Measurements from ENCODE around the gene PIK3R6.

The PIK3R6 gene, protein sequence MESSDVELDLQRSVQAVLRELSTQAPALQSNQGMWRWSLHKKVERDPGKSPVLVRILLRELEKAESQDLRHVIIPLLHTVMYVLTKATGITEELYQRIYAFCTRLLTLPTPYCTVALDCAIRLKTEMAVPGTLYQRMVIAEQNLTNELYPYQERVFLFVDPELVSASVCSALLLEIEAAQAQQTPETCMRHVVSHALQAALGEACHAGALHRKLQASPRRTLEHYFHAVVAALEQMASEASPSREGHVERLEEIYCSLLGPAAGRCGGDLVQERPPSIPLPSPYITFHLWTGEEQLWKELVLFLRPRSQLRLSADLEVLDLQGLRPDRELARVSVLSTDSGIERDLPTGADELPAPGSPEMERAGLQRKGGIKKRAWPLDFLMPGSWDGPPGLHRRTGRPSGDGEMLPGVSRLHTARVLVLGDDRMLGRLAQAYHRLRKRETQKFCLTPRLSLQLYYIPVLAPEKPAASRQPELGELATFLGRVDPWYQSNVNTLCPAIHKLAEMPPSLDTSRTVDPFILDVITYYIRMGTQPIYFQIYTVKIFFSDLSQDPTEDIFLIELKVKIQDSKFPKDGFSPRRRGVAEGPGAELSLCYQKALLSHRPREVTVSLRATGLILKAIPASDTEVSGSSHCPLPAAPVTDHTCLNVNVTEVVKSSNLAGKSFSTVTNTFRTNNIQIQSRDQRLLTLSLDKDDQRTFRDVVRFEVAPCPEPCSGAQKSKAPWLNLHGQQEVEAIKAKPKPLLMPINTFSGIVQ

DNA sequence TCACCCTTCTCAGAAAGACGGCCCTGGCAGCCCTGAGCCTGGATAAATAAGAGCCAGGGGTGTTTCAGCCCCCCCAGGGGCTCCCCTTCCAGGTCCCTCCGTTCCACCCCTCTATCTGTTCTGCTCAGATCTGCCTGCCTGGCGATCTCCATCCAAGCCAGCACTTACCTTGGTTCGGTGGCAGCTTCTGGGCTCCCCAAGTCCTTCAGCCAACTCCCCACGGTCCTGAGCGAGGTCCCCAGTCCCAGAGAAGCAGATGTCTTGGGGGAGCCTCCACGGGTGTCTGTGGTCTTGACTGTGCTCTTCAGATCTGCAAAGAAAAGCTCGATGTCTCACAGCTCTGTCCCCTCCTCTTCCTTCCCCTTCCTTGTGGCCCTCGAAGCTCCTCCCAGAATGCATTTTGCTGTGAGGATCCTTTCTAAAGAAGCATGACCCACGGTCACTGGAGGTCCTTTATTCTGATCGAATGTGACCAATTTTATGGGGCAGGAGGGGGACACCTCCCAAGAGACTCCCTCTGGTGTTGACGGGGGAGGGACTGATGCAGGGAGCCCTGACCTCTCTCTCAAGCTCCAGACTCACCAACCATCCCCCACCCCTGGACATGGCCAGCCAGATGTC is at the start of gene PIK3R6:
PIK3R6 (minus strand) TSS at position 314 of the 621 bp plus-strand sequence. CDS start 17,880 bp downstream, outside the sequence.
- DNase-seq (ENCODE audit: low read depth, low spot score) = no peak

DNA sequence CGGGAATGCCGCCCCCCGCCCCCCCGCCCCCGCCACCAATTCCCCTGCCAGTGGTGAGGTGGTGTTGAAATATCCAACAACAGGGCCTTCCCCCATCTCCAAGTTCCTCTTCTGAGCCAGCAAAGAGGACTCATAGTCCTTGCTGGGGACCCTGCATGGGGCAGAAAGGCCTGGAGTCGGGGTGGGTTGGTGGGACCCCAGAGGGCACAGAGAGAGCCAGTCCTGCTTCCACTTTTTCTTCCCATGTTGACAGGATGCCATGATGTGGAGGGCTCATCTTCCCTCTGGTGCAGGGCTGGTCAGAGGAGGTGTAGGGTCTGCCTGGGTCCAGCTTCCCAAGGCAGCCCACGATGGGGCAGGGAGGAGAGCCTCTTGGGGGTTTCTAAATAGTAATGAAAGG is 49.0 kb upstream of the PIK3R6 start:
- DNase-seq (ENCODE audit: low read depth, low spot score) = no peak

DNA sequence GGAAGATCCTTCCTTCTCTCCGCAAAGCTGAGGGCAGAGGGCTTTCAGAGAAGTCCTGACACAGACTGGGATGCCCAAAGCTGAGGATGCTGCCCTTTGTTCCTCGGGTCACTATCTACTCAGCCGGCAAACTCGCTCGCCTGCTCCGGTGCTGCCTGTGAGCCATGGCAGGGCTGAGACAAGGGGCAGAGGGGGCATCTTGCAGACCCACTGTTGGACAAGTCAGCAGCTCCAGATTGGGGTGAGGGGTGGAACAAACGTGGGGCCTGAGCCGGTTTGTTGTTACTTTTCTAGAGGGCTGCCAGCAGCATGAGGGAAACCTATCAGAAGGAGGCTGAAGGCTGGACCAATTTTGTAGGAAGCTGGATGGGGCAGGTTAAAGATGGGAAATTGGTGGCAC is 47.1 kb upstream of the PIK3R6 start:
- no peak for DNase-seq (ENCODE audit: low read depth, low spot score)

DNA sequence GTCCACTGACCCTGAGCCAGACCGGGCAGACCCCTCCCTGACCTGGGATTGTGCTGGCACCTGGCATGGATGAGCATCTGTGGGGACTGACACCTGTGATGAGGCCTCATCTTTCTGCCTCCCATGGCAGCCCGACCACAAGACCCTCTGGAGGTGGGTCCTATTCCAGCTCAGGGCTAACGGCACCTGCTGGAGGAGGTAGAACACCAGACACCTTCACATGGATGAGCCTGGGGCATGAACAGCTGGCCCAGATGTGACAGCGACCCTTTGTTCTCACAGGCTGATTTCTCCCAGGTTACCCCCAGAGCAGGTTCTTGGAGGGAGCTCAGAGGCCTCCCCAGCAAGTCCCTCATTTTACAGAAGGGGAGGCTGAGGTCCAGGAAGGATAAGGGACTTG is 46.4 kb upstream of the PIK3R6 start:
- DNase-seq (ENCODE audit: low read depth, low spot score) = no peak

DNA sequence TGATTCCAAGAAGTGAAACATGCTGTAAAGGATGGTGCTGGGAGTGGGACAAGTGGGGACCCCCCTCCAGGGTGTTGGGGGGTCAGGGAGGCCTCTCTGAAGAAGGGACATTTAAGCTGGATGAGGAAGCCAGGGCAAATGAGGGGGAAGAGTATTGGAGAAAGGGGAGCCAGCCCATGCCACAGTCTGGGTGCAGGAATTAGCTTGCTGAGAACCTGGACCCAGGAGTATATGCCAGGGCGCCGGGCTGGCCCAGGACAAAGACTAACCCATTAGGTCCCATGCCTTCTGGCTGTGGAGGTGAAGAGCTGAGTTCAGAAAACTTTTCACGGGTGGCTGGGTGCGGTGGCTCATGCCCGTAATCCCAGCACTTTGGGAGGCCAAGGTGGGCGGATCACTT is 45.6 kb upstream of the PIK3R6 start:
- DNase-seq (ENCODE audit: low read depth, low spot score) = no peak

DNA sequence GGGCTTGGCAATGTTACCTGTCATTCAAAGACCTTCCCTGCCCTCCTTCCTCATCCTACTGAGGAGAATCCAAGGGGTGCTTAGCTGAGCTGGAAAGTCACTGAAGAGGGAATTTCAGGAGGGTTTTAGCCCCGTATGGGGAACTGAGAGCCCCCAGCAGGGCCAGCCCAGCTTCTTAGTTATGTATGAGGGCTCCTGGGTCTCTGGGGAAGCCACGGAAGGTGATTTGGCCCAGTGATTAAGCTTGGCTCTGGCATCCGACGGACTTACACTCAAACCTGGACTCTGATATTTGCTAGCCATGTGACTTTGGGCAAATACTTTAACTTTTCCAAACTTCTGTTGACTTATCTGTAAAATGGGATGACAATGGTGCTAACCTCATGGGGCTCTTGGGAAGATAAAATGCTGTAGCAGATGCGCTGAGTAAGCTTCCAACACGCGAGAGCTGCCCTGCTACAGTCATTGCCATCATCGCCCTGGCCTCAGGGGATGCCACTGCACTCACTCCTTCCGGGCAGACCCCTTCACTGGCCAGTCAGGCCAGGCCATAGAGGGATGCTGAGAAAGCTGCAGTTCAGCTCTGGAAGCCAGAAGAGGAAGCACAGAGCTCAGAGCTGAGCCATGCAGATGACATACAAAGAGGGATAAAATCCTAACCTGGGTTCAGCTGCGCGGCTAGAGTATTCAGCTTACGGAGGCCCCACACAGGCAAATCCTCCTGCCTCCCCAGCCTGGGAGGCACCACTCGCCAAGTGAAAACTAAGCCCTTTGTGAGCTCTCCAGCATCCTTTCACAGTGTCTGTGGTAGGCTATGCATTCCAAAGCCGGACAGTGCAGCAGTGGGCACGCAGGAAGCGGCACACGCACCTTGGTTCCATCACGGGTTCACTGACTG is 44.9 kb upstream of the PIK3R6 start:
- DNase-seq (ENCODE audit: low read depth, low spot score) = no peak

DNA sequence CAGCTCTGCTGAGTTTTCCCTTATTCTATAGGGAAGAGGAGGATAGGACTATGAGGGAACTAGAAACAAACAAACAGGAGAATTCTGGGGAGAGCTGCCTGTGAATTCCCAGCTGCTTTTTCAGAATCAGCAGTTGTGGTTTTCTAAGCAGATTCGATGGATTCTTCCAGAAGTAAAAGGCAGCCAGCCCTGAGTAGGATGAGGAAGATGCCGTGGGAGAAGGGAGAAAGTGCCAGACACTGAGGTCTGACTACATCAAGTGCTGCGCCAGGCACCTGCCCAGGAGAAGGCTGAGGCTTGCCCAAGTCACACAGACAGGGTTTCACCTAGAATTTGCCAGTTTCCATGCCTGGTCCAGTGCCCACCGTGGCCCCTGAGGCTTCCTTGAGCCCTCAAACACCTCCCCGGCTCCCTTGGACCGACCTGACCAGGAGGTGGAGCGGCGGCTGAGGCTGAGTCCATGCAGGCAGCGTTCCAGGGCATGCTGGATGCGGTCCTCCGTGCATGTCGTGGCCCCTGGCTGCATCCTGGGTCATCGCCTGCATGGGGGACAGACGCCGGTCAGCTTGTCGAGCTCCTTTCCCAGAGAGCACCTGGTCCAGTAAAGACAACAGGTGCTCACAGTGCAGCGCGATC is 43.6 kb upstream of the PIK3R6 start:
- no peak for DNase-seq (ENCODE audit: low read depth, low spot score)

DNA sequence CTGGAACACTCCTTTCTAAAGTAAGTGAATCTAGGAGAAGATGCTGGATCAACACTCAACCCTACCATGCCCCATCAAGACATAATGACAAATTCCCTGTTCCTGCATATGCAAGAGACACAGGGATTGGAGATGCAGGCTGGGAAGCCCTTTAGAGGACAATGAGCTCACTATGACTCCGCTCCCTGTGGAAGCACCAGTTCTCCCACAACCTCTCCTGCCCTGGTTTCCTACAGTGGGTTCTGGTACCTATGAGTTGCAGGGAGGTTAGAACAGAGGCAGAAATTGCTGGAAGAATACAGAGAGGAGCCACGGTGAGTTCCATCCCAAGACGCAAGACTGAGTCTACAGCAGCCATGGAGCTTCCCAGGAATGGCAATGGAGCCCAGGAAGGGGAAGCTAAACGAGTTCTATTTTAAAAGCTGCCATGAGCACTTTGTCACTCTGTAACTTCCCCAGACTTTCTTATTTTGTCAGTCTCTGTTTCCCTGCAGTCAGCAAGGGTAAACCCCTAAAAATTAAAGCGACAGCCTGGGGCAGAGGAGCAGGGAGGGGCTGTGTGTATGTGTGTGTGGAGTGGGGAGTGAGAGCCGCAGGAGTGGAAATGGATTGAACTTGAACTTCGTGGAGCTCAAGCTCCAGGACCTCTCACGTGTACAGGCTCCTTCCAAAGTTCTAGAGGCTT is 42.3 kb upstream of the PIK3R6 start:
- DNase-seq (ENCODE audit: low read depth, low spot score) = no peak

DNA sequence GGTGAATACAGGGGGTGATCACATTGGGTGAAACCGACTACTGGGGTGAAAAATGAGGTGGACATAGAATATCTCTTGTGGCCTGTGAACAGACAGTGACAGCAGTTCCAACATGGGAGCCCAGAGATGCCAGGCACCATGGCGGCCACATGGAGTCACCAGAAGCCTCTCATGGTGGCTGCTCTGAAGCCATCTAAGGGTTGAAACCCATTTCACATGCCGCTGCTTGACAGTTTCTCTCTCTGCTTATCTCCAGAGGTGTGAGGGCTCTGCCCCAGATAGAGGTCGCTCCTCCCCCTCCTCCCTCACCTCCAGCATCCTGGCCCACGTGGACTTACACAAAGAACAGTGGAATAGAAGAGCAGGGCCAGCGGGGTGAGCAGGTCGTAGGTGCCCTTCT is 37.9 kb upstream of the PIK3R6 start:
- DNase-seq (ENCODE audit: low read depth, low spot score) = no peak

DNA sequence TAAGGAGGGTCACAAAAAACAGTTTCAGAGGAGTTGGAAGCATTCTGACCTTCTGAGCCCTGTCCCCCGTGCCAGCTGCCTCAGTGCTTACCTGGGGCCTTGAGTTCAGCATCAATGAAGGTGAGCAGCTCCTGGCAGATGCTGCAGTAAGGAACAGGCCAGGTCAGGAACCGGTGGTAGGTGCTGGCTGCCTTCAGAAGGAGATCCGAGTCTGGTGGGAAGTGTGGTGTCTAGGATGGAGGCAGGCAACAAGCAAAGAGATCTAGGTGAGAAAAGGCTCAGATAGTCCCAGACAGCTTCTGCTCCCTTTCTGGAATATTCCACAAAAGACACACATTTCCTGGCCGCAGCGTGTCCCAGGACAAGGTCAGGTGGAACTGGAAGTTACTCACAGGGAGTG is 37.2 kb upstream of the PIK3R6 start:
- DNase-seq (ENCODE audit: low read depth, low spot score) = no peak

DNA sequence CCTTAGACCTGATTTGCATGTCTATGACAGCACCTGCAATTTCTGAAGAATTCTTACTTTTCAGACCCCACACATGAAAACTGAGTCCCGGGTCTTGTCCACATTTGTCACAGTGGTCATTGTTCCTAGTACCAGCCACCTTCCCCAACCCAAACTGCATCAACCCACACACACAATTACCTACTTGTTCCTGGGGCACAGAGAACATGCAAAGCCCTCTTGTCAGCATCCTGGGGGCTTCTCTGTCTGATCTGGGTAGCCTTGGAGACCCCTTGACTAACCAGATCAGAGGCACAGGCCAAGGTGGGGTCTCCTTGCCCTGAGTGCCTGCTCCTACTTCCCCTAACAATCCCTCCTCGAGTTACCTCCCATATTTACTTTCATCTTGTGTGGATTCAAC is 36.7 kb upstream of the PIK3R6 start:
- no peak for DNase-seq (ENCODE audit: low read depth, low spot score)

DNA sequence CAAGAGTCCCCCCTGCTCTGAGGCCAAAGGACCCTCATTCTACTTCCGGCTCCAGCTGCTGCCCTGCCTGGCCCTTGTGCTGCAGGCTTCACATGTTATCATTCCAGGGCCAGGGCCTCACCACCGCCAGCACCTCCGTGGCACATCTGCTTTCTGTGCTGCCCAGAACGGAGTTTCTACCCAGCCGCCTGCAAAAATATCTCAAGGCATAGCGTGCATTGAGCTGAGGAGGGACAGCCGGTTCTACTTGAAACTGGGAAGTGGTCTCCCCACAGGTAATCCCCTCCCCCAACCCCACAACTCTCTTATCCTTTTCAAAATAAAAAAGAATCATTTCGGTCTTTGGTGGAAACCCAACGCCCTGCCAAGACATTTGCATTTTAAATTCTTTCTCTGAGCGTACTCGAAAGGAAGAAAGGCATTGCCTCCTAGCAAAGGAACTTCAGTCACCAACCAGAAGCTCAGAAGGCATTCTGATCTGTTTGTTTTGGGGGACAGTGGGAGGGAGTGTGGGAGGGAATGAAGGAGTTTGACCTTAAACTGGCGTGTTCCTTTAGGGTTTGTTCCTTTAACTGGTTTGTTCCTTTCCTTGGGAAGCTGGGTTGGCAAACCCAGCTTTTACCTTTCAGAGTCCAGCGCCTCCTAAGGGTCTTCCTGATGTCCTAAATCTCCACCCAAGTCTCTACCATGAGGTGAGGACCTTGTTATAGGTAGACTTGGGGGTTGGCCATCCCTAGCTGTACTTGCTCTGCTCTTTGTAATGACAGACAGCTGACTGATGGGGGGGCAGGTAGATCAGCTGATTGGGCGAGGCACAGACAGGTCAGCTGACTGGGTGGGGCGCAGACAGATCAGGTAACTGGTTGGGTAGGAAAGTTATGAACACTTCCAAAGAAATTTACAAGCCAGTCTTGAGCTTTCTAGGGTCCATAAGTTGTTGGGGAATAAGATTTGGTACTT is 33.4 kb upstream of the PIK3R6 start:
- no peak for DNase-seq (ENCODE audit: low read depth, low spot score)

DNA sequence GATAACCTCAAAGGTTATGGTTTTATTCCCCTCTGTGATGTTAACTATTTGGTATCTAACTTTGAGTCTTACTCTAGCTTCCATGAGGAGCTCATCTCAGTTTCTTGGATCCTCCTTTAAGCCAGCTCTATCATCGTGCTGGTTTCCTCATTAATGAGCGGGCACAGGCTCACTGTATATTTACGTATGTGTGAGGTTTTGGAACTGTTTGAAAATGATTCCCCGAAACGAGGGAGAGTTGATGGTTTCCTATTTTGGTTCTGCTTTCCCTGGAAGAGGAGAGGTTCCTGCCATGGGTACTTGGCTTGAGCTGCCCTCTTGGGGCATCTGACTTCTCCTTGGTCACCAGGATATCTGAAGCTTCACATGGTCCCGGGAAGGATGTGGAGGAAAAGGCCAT is 32.7 kb upstream of the PIK3R6 start:
- DNase-seq (ENCODE audit: low read depth, low spot score) = no peak

DNA sequence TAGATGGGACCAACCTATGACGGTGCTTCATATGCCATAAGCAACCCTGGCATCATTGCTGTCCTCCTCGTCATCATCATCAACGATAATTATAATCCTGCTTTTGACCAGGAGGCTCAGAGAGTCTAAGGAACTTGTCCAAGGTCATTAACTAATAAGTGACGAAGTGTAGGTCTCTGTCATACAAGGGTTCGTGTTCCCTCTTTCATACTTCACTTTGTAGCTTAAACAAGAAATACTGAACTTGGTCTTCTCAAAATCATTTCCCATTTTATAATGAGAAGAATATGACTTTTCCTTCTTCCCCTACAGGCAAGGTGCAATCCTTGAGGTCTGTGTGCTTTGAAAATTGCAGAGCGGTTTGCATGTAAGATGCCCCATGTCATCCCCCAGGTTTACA is 31.2 kb upstream of the PIK3R6 start:
- no peak for DNase-seq (ENCODE audit: low read depth, low spot score)

DNA sequence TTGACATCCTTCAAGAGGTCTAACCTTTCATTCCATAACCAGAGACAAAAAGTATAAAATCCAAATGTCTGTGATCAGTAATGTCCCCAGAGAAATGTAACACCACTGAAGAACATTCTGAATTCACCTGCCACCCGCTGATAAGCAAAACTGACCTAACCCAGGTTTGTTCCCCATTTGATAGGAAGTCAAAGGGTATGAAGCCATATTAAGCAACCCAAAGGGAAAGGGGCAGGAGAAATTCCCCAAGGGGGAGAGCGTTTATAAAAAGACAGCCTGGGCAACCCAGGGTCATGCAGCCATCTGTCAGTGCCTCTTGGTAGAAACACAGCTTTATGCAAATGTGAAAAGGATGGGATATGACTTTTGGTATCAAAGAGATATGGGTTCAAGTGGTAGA is 30.7 kb upstream of the PIK3R6 start:
- DNase-seq (ENCODE audit: low read depth, low spot score) = no peak

DNA sequence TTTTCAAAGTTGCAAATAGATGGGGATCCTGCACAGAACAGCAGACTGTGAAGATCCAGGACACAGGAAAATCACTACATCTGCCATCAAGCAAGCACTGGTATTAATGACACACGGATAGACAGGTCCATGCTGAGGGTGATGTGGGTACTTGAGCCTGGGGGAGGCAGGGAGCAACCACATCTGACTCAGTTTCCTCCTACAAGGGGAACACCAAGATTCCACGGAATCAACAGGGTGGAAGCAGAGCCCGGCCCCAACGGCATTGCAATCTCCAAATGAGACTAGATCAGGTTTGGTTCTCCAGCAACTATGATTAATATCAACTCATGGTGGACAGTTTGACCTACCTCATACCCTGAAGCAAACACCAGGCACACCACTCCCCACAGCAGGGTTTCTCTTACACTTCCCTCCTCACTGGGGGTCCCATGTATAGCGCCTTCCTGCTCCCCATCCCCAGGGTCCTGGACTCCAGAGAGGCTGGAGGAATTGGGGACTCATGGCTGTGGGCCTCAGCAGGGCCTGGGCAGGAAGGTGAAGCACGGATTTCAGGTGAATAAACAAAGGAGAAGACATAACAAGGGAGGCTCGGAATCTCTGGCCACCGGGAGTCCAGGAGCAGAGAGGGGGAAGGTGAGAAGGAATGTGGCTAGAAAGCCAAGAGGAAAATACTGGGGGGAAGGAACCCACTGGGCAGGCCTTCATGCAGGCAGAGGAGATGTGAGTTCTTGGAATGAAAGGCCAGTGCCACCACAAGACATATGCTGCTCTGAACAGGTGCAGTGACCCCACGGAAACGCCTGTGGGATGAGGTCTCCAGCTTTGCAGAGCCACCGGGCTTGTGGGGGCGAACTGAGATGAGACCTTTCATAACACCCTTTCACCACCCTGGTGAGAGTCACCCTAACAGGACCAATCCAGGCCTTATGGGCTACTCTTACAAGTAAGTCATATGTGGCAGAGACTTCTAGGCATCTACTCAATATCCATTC is 29.5 kb upstream of the PIK3R6 start:
- DNase-seq (ENCODE audit: low read depth, low spot score) = no peak

DNA sequence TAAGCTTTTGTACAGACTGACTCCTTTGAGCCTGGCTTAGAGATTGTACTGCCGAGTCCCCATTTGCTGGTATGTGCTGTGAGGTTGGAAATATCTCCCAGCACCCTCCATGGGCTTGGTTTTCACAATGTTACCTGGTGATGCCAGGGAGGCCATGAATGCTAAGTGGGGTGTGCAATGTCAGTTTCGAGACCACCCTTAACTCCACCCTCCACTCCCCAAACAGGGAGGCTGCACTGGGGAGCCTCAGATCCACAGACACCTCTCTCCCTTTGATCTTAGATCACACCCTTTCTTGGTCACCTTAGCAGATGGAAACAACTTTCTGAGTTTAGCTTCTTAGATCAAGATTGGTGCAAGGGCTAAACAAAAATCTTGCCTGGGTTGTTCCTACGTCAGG is 28.6 kb upstream of the PIK3R6 start:
- no peak for DNase-seq (ENCODE audit: low read depth, low spot score)
